Progenitor cell of endocrine pancreas (in vitro differentiated cells): ENCODE results near the gene OVOL1. TPM values are rescaled to one million over a fixed set of nuclear protein-coding genes. Genes with fewer than 3 reads are reported as not detected.
A peak's percentile ranks its signal among the peaks of the same experiment; 100 is the strongest.

ENCODE experiments used
- DNase-seq: peaks from one replicate; pipeline ENCODE4 v3.0.0; 2021; ENCODE audit warnings: low spot score; ENCODE audit not compliant: unreplicated experiment
- H3K27ac Mint-ChIP-seq: 2 replicates; pipeline ENCODE4 v1.8.0; 2021; ENCODE audit warnings: mild to moderate bottlenecking, moderate library complexity, mixed read lengths
- H3K27me3 Mint-ChIP-seq: 2 replicates; pipeline ENCODE4 v1.8.0; 2021; ENCODE audit warnings: mixed read lengths
- H3K36me3 Mint-ChIP-seq: 2 replicates; pipeline ENCODE4 v1.8.0; 2022; ENCODE audit warnings: mixed read lengths; ENCODE audit not compliant: insufficient read depth
- H3K4me1 Mint-ChIP-seq: 2 replicates; pipeline ENCODE4 v1.8.0; 2021; ENCODE audit warnings: low read depth, mixed read lengths
- H3K4me3 Mint-ChIP-seq: 2 replicates; pipeline ENCODE4 v1.8.0; 2021; ENCODE audit warnings: low read depth, mild to moderate bottlenecking, moderate library complexity, mixed read lengths
- H3K9me3 Mint-ChIP-seq: 2 replicates; pipeline ENCODE4 v1.8.0; 2021; ENCODE audit warnings: low read depth, mixed read lengths
- CTCF ChIP-seq: fragments of 200-600 bp; sonication (generic); IDR thresholded peaks from one replicate; pipeline ENCODE4 v1.5.0; 2021; ENCODE audit warnings: antibody characterized with exemption, mild to moderate bottlenecking; ENCODE audit not compliant: unreplicated experiment
- total RNA-seq: library from RNA; stranded (reverse); gene quantifications from 2 replicates; pipeline ENCODE4 v1.2.1, GENCODE V29; 2021

The OVOL1 gene
- total RNA-seq, 1 donor from 2014 or later, result 12.7 TPM

DNA sequence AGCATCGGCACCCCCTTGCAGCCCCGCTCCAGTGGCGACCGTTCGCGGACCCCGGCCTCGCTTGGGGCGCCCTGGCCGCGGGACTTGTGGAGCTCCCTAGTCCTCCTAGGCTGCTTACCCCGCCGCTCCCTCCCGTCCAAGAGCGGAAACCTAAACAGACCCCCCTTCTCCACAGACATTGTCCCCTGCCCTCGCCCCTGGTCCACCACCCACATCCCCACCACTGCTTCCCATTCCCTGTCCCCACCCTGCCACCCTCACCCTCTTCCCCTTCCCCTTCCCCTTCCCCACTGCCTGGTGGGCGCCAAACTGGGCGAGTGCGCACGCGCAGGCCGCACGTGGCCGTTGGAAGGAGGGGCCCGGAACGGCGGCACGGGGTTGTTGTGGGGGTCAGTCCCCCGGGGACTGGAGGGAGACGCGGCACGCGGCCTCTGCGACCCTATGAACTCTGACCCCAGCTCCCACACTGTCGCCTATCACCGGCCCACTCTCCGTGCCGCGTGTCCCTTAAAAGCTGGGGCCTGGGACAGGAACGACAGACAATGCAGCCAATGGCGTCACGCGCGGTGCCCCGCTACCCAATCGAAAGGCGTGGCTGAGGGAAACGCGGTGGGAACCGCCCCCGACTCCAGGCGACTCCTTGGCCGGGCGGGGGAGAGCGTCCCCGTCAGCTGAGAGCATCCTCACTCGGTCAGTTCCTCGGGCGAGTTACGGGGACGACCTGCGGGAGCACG is 46.6 kb downstream of the OVOL1 start, which contains the start of gene SNX32:
TSS of gene SNX32 (plus strand) at position 667 of the 734 bp plus-strand sequence. CDS start 103 bp downstream, outside the sequence.
- H3K27ac Mint-ChIP-seq, result no peak within 1 kb of the TSS
- DNase-seq, result peak; percentile 89
- TF ChIP-seq CTCF, result no peak
- H3K4me3 Mint-ChIP-seq, result no peak within 1 kb of the TSS
- H3K36me3 Mint-ChIP-seq, result no peaks in the 10 kb centered on the region
- peaks cover 16% of the 10 kb centered on the region for H3K27me3 Mint-ChIP-seq
- no peaks in the 10 kb centered on the region for H3K9me3 Mint-ChIP-seq
- peaks cover 5% of the 10 kb centered on the region for H3K4me1 Mint-ChIP-seq

- no peaks in the 10 kb centered on the region for H3K36me3 Mint-ChIP-seq
- DNase-seq, result no peak
- no peak overlapping the region for H3K27ac Mint-ChIP-seq
- no peaks in the 10 kb centered on the region for H3K9me3 Mint-ChIP-seq
- H3K4me1 Mint-ChIP-seq, result peaks cover 5% of the 10 kb centered on the region
- H3K27me3 Mint-ChIP-seq, result peaks cover 16% of the 10 kb centered on the region
- no peak for TF ChIP-seq CTCF
- no peak overlapping the region for H3K4me3 Mint-ChIP-seq
These were observed 47.3 kb downstream of the OVOL1 start for GRCh38 chr11:65834202-65834601.

- DNase-seq, result no peak
- H3K36me3 Mint-ChIP-seq, result no peaks in the 10 kb centered on the region
- H3K9me3 Mint-ChIP-seq, result no peaks in the 10 kb centered on the region
- H3K4me1 Mint-ChIP-seq, result peaks cover 3% of the 10 kb centered on the region
- H3K27ac Mint-ChIP-seq, result no peak overlapping the region
- TF ChIP-seq CTCF, result no peak
- H3K4me3 Mint-ChIP-seq, result no peak overlapping the region
- H3K27me3 Mint-ChIP-seq, result no peaks in the 10 kb centered on the region
These were observed 55.3 kb downstream of the OVOL1 start for GRCh38 chr11:65842144-65842543.

DNA sequence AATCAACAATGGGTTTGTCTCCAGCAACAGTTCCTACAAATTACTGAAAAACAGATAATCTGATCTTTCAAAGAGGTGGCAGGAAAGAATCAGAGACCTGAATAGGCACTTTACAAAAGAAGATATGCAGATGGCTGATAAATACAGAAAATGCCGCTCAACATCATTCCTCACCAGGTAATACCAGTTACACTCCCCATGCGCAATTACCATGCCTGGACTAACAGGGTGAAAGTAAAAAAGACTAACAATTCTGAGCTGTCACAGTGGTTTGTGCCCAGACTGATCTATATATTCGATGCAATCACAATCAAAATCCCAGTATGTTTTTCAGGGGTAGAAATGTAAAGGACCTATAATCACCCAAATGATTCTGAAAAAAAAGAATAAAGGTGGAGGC is 56.9 kb downstream of the OVOL1 start:
- no peaks in the 10 kb centered on the region for H3K36me3 Mint-ChIP-seq
- H3K27me3 Mint-ChIP-seq, result no peaks in the 10 kb centered on the region
- TF ChIP-seq CTCF, result no peak

GRCh38 chr11:65844231-65844872 is 57.5 kb downstream of the OVOL1 start:
- Mint-ChIP-seq H3K9me3 (no peaks in the 10 kb centered on the region), H3K4me1 (peaks cover 4% of the 10 kb centered on the region), H3K36me3 (no peaks in the 10 kb centered on the region), H3K27me3 (no peaks in the 10 kb centered on the region), H3K4me3 (no peak overlapping the region), H3K27ac (peak overlapping the region; percentile 17)
- no peak for DNase-seq
- TF ChIP-seq CTCF, result no peak

More for the DNA sequence above, 56.9 kb downstream of the OVOL1 start:
- Mint-ChIP-seq H3K4me3 (no peak overlapping the region), H3K4me1 (peaks cover 3% of the 10 kb centered on the region), H3K9me3 (no peaks in the 10 kb centered on the region), H3K27ac (peak overlapping the region; percentile 17)
- DNase-seq, result no peak

Other genes with a start within 250 kb of the OVOL1 start
- gene LTBP3, start 228.7 kb upstream of the OVOL1 start, total RNA-seq, result 55.3 and 57.7 TPM in 2 replicates
- 25.3 and 25.9 TPM in 2 replicates for gene ZNRD2, start 216.6 kb upstream of the OVOL1 start, total RNA-seq
- 62.5 and 65.0 TPM in 2 replicates for gene FAM89B, start 214.5 kb upstream of the OVOL1 start, total RNA-seq
- 13.0 and 15.2 TPM in 2 replicates for gene EHBP1L1, start 211.0 kb upstream of the OVOL1 start, total RNA-seq
- 0.95 and 1.7 TPM in 2 replicates for gene KCNK7, start 191.3 kb upstream of the OVOL1 start, total RNA-seq
- gene MAP3K11, start 172.8 kb upstream of the OVOL1 start, total RNA-seq, result 61.4 and 63.8 TPM in 2 replicates
- gene PCNX3, start 171.3 kb upstream of the OVOL1 start, total RNA-seq, result 59.5 and 66.0 TPM in 2 replicates
- gene SIPA1, start 149.0 kb upstream of the OVOL1 start, total RNA-seq, result 19.5 and 20.2 TPM in 2 replicates
- gene RELA, start 124.1 kb upstream of the OVOL1 start, total RNA-seq, result 54.2 and 54.5 TPM in 2 replicates
- 65.8 and 73.1 TPM in 2 replicates for gene KAT5, start 74.8 kb upstream of the OVOL1 start, total RNA-seq
- gene RNASEH2C, start 66.3 kb upstream of the OVOL1 start, total RNA-seq, result 38.5 and 44.0 TPM in 2 replicates
- 18.4 and 19.3 TPM in 2 replicates for gene AP5B1, start 6.1 kb upstream of the OVOL1 start, total RNA-seq
- 3.6 and 4.6 TPM in 2 replicates for gene SNX32, start 46.9 kb downstream of the OVOL1 start, total RNA-seq
- 864 and 890 TPM in 2 replicates for gene CFL1, start 71.1 kb downstream of the OVOL1 start, total RNA-seq
- gene MUS81, start 73.4 kb downstream of the OVOL1 start, total RNA-seq, result 55.5 and 60.5 TPM in 2 replicates
- 84.9 and 90.5 TPM in 2 replicates for gene EFEMP2, start 85.7 kb downstream of the OVOL1 start, total RNA-seq
- gene CTSW, start 92.8 kb downstream of the OVOL1 start, total RNA-seq, result not detected in 2 replicates
- 67.7 and 77.8 TPM in 2 replicates for gene FIBP, start 101.4 kb downstream of the OVOL1 start, total RNA-seq
- 7.4 and 7.9 TPM in 2 replicates for gene CCDC85B, start 103.6 kb downstream of the OVOL1 start, total RNA-seq
- 1.7 and 2.6 TPM in 2 replicates for gene FOSL1, start 113.3 kb downstream of the OVOL1 start, total RNA-seq
- gene C11orf68, start 132.0 kb downstream of the OVOL1 start, total RNA-seq, result 23.9 and 28.6 TPM in 2 replicates
- gene DRAP1, start 132.4 kb downstream of the OVOL1 start, total RNA-seq, result 61.5 and 65.8 TPM in 2 replicates
- not detected in 2 replicates for gene TSGA10IP, start 158.4 kb downstream of the OVOL1 start, total RNA-seq
- 51.2 and 53.1 TPM in 2 replicates for gene SART1, start 174.7 kb downstream of the OVOL1 start, total RNA-seq
- gene EIF1AD, start 215.1 kb downstream of the OVOL1 start, total RNA-seq, result 40.1 and 42.6 TPM in 2 replicates
- 200 and 222 TPM in 2 replicates for gene BANF1, start 215.4 kb downstream of the OVOL1 start, total RNA-seq
- not detected in 2 replicates for gene CST6, start 224.9 kb downstream of the OVOL1 start, total RNA-seq
- gene CATSPER1, start 239.4 kb downstream of the OVOL1 start, total RNA-seq, result not detected in 2 replicates